Measurements from ENCODE around the gene GTF3C1.

DNA sequence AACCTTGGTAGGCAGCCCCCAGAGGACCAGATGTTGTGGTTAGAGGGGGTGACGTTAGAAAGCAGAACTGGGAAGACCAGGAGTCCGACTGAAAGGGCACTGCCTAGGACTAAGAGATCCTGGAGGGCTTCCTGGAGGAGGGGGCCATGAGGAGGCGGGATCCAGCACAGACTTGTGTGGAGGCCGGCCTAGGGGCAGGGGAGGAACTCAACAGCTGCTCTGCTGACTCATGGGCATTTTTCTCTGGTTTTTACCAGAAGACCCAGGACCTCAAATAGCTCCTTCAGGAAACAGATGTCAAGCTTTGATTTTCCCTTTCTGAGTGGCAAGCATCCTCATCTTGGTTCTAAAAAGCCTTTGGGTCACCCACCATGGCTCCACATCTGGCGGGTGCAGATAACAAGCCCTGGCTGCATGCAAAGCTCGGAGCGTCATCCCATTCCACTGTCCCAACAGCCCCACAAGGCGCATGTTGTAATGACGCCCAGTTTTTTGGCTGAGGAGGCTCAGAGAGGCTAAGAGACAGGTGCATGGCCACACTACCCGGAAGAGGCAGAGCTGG, 118.7 kb downstream of the GTF3C1 start:
- TF ChIP-seq, protein P1, sequence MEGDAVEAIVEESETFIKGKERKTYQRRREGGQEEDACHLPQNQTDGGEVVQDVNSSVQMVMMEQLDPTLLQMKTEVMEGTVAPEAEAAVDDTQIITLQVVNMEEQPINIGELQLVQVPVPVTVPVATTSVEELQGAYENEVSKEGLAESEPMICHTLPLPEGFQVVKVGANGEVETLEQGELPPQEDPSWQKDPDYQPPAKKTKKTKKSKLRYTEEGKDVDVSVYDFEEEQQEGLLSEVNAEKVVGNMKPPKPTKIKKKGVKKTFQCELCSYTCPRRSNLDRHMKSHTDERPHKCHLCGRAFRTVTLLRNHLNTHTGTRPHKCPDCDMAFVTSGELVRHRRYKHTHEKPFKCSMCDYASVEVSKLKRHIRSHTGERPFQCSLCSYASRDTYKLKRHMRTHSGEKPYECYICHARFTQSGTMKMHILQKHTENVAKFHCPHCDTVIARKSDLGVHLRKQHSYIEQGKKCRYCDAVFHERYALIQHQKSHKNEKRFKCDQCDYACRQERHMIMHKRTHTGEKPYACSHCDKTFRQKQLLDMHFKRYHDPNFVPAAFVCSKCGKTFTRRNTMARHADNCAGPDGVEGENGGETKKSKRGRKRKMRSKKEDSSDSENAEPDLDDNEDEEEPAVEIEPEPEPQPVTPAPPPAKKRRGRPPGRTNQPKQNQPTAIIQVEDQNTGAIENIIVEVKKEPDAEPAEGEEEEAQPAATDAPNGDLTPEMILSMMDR (IDR thresholded peaks at IDR 0.05) = no peak
- no peak for TF ChIP-seq ZFX (IDR thresholded peaks at IDR 0.05; ENCODE audit: borderline replicate concordance)

Data from 22Rv1 (cell line).